AG04449 (cell line): ENCODE results near the gene DIP2C.
"Not testable (repeated sequence)": the region's sequence is repeated elsewhere in the genome, so short reads cannot be mapped to it uniquely, and the experiment has no call there.

Source experiments
- CTCF ChIA-PET: fragments of 350-600 bp; formaldehyde crosslinking; extraction: SDS; loops from one replicate; lab custom pipeline; 2021; ENCODE audit warnings: antibody characterized with exemption; lab: Yijun Ruan, JAX
- POLR2A ChIA-PET: fragments of 400-600, 350-600 bp; formaldehyde crosslinking; extraction: SDS; loops from one replicate; lab custom pipeline; 2020; ENCODE audit warnings: antibody characterized with exemption, inconsistent platforms; lab: Yijun Ruan, JAX
- DNase-seq: peaks from one replicate; pipeline ENCODE4 v3.0.0-alpha.2; 2010; ENCODE audit warnings: low read depth, low spot score
- H3K4me3 ChIP-seq: 2 replicates; pipeline ENCODE4 v1.5.1; 2011; ENCODE audit warnings: low read depth, mild to moderate bottlenecking, control low read depth, low read length
- CTCF ChIP-seq: IDR thresholded peaks from one replicate; pipeline ENCODE4 v1.5.1; 2011; ENCODE audit warnings: mild to moderate bottlenecking, moderate library complexity, low read length, control low read depth, inconsistent platforms; ENCODE audit not compliant: insufficient read depth; ENCODE audit errors: missing control alignments

Gene DIP2C

GRCh38 chr10:534047-534566 is 155.4 kb downstream of the DIP2C start:
- ChIA-PET POLR2A (no interaction called here), CTCF (no interaction called here)
- TF ChIP-seq CTCF, result no peak
- no peak for DNase-seq
- H3K4me3 ChIP-seq, result no peak overlapping the region

GRCh38 chr10:533611-534010 is 155.9 kb downstream of the DIP2C start:
- ChIA-PET CTCF (interaction anchor here (1.1 kb wide), 1 partner anchor 20 kb away, joined by 4 read pairs; no protein-coding TSS in a partner anchor), POLR2A (no interaction called here)
- no peak for TF ChIP-seq CTCF
- DNase-seq, result no peak
- no peak overlapping the region for H3K4me3 ChIP-seq

- H3K4me3 ChIP-seq, result no peak overlapping the region
- POLR2A ChIA-PET, result no interaction called here
- CTCF ChIA-PET, result interaction anchor here (1.1 kb wide), 1 partner anchor 20 kb away, joined by 4 read pairs; no protein-coding TSS in a partner anchor
- DNase-seq, result no peak
- TF ChIP-seq CTCF, result no peak
These were observed 156.3 kb downstream of the DIP2C start for GRCh38 chr10:533186-533585.

GRCh38 chr10:532331-532730 is 157.1 kb downstream of the DIP2C start:
- CTCF ChIA-PET, result interaction anchor here (1.1 kb wide), 1 partner anchor 19 kb away, joined by 4 read pairs; no protein-coding TSS in a partner anchor
- not testable (repeated sequence) for DNase-seq

GRCh38 chr10:531541-531940 is 157.9 kb downstream of the DIP2C start:
- TF ChIP-seq CTCF, result no peak
- POLR2A ChIA-PET, result no interaction called here
- CTCF ChIA-PET, result interaction anchor here (1.3 kb wide), 1 partner anchor 20 kb away, joined by 3 read pairs; no protein-coding TSS in a partner anchor
- no peak for DNase-seq
- no peak overlapping the region for H3K4me3 ChIP-seq

More at GRCh38 chr10:532331-532730, 157.1 kb downstream of the DIP2C start:
- H3K4me3 ChIP-seq, POLR2A ChIA-PET: not testable (repeated sequence)

- no peak overlapping the region for H3K4me3 ChIP-seq
- no peak for DNase-seq
- TF ChIP-seq CTCF, result no peak
- CTCF ChIA-PET, result interaction anchor here (1.3 kb wide), 1 partner anchor 20 kb away, joined by 3 read pairs; no protein-coding TSS in a partner anchor
- POLR2A ChIA-PET, result no interaction called here
These were observed 158.8 kb downstream of the DIP2C start for GRCh38 chr10:530717-531116.
